Liver (tissue), 3 donors: ENCODE data around the gene GLI1.

Experiments
- EGR1 ChIP-seq, 2 donors: IDR thresholded peaks; 2 replicates each; pipeline ENCODE4 v1.6.1; 2016 to 2018; ENCODE audit warnings: antibody characterized with exemption in 2 of 2, low read depth in 2 of 2
- FOXA1 ChIP-seq: IDR thresholded peaks from 2 replicates; pipeline ENCODE4 v1.6.1; 2016; ENCODE audit warnings: antibody characterized with exemption
- HNF4A ChIP-seq, 2 donors: conservative IDR thresholded peaks; 2 replicates each; pipeline ENCODE4 v1.6.1; 2016; ENCODE audit warnings: antibody characterized with exemption in 2 of 2, mild to moderate bottlenecking in 2 of 2
- JUND ChIP-seq, 2 donors: IDR thresholded peaks; 2 replicates each; pipeline ENCODE4 v1.6.1; 2016; ENCODE audit warnings: antibody characterized with exemption in 2 of 2
- NR2F2 ChIP-seq: IDR thresholded peaks from 2 replicates; pipeline ENCODE4 v1.6.1; 2016; ENCODE audit warnings: antibody characterized with exemption
- RAD21 ChIP-seq, 2 donors: IDR thresholded peaks; 2 replicates each; pipeline ENCODE4 v1.6.1; 2016; ENCODE audit warnings: antibody characterized with exemption in 2 of 2, mild to moderate bottlenecking in 2 of 2
- RXRA ChIP-seq, 2 donors: IDR thresholded peaks; 2 replicates each; pipeline ENCODE4 v1.6.1; 2017 to 2018; ENCODE audit warnings: antibody characterized with exemption in 2 of 2, mild to moderate bottlenecking in 1 of 2
- SP1 ChIP-seq: IDR thresholded peaks from 2 replicates; pipeline ENCODE4 v1.6.1; 2018; ENCODE audit warnings: antibody characterized with exemption, mild to moderate bottlenecking
- TAF1 ChIP-seq: conservative IDR thresholded peaks from 2 replicates; pipeline ENCODE4 v1.6.1; 2016; ENCODE audit warnings: antibody characterized with exemption, mild to moderate bottlenecking
- YY1 ChIP-seq: IDR thresholded peaks from 2 replicates; pipeline ENCODE4 v1.6.1; 2016; ENCODE audit warnings: antibody characterized with exemption, mild to moderate bottlenecking
- TF ChIP-seq, protein P1 (sequence below): IDR thresholded peaks from 2 replicates; pipeline ENCODE4 v1.6.1; 2016; ENCODE audit warnings: antibody characterized with exemption, mild to moderate bottlenecking
- TF ChIP-seq, protein P2 (sequence below): fragments of 150-350 bp; IDR thresholded peaks from 2 replicates; pipeline ENCODE4 v1.5.1; 2017; ENCODE audit warnings: improper control_type of control experiment, low read depth, low read length; ENCODE audit not compliant: missing input control
- TF ChIP-seq, protein P3 (sequence below): IDR thresholded peaks from 2 replicates; pipeline ENCODE4 v1.6.1; 2016; ENCODE audit warnings: antibody characterized with exemption
- TF ChIP-seq, protein P4 (sequence below): IDR thresholded peaks from 2 replicates; pipeline ENCODE4 v1.6.1; 2016; ENCODE audit warnings: antibody characterized with exemption
- donor health status: healthy.
- donor health status: healthy.

DNA sequence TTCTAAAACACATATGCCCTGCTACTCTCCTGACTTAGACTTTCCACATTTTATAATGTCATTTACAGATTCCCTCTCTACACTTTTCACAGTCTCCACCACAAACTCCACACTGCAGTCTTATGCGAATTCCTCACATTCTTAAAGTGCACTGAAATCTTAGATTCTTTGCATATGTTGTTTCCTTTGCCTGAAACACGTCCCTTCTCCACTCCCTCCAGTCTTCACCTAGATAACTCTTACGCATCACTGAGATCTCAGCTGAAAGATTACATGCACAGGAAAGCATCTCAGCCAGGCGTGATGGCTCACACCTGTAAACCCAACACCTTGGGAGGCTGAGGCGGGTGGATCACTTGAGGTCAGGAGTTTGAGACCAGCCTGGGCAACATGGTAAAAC lies 23.9 kb downstream of the GLI1 start:
- TF ChIP-seq, protein P1, sequence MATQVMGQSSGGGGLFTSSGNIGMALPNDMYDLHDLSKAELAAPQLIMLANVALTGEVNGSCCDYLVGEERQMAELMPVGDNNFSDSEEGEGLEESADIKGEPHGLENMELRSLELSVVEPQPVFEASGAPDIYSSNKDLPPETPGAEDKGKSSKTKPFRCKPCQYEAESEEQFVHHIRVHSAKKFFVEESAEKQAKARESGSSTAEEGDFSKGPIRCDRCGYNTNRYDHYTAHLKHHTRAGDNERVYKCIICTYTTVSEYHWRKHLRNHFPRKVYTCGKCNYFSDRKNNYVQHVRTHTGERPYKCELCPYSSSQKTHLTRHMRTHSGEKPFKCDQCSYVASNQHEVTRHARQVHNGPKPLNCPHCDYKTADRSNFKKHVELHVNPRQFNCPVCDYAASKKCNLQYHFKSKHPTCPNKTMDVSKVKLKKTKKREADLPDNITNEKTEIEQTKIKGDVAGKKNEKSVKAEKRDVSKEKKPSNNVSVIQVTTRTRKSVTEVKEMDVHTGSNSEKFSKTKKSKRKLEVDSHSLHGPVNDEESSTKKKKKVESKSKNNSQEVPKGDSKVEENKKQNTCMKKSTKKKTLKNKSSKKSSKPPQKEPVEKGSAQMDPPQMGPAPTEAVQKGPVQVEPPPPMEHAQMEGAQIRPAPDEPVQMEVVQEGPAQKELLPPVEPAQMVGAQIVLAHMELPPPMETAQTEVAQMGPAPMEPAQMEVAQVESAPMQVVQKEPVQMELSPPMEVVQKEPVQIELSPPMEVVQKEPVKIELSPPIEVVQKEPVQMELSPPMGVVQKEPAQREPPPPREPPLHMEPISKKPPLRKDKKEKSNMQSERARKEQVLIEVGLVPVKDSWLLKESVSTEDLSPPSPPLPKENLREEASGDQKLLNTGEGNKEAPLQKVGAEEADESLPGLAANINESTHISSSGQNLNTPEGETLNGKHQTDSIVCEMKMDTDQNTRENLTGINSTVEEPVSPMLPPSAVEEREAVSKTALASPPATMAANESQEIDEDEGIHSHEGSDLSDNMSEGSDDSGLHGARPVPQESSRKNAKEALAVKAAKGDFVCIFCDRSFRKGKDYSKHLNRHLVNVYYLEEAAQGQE = no peak
- no peak for TF ChIP-seq JUND (IDR thresholded peaks at IDR 0.05)
- TF ChIP-seq SP1 = no peak
- TF ChIP-seq, protein P2, sequence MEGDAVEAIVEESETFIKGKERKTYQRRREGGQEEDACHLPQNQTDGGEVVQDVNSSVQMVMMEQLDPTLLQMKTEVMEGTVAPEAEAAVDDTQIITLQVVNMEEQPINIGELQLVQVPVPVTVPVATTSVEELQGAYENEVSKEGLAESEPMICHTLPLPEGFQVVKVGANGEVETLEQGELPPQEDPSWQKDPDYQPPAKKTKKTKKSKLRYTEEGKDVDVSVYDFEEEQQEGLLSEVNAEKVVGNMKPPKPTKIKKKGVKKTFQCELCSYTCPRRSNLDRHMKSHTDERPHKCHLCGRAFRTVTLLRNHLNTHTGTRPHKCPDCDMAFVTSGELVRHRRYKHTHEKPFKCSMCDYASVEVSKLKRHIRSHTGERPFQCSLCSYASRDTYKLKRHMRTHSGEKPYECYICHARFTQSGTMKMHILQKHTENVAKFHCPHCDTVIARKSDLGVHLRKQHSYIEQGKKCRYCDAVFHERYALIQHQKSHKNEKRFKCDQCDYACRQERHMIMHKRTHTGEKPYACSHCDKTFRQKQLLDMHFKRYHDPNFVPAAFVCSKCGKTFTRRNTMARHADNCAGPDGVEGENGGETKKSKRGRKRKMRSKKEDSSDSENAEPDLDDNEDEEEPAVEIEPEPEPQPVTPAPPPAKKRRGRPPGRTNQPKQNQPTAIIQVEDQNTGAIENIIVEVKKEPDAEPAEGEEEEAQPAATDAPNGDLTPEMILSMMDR = no peak
- no peak for TF ChIP-seq NR2F2
- TF ChIP-seq, protein P3, sequence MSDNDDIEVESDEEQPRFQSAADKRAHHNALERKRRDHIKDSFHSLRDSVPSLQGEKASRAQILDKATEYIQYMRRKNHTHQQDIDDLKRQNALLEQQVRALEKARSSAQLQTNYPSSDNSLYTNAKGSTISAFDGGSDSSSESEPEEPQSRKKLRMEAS = no peak
- TF ChIP-seq, protein P4, sequence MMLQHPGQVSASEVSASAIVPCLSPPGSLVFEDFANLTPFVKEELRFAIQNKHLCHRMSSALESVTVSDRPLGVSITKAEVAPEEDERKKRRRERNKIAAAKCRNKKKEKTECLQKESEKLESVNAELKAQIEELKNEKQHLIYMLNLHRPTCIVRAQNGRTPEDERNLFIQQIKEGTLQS = no peak
- no peak for TF ChIP-seq EGR1 (IDR thresholded peaks at IDR 0.05; ENCODE audit: low read depth in 2 of 2)
- TF ChIP-seq TAF1 = no peak
- no peak for TF ChIP-seq HNF4A (conservative IDR thresholded peaks at IDR 0.05)
- TF ChIP-seq RXRA (IDR thresholded peaks at IDR 0.05) = no peak
- no peak for TF ChIP-seq YY1
- no peak for TF ChIP-seq RAD21 (IDR thresholded peaks at IDR 0.05)
- TF ChIP-seq FOXA1 = no peak
